HL-60/S4 treated with phorbol 12-myristate 13-acetate at 8.2 ng/mL for 4 days and 3 days (cell line): ENCODE measurements around the gene CLK2.

Experiments
- in situ Hi-C: fragments of 300-500 bp; cut with MboI; formaldehyde crosslinking; loops from 2 replicates; pipeline ENCODE4 v1.15.0; 2022; ENCODE audit warnings: low sequenced_read_pairs

CLK2 gene

DNA sequence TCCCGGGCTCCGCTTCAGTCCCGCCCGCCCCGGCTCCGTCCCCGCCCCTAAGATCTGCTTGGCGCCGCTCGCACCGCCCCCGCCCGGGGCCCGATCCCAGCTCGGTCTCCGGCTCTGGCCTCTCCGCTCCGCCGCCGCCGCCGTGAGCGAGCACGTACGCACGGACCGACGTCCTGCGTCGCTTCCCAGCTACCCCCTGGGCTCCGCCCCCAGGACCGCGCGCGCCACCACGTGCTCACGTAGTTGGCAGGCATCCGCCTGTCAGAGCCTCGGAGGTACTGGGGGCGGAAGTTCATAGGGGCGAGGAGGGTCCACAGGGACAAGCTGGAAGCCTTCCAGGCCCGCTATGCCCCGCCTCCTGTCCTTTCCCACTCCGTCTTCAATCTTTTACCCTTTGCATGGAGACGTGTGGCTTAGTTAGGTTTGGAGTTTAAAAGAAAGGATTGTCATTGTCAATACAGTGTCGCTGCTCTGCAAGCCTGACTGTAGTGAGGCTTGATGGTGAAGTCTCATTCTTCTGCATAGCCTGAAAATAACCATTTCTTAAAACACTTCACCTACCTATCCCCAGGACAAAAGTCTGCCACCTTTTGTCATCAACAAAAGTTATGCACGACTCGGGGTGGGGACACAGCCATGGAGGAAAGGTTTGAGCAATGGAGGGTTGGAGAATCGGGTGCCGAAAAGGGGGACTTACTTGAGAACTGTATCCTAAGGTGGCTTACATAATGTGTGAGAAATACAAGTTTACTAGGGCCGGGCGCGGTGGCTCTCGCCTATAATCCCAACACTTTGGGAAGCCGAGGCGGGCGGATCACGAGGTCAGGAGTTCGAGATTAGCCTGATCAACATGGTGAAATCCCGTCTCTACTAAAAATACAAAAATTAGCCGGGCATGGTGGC is at the start of gene CLK2:
CLK2 (minus strand) TSS at position 162 of the 903 bp plus-strand sequence. CDS start 2,527 bp downstream, outside the sequence.
- in situ Hi-C loops: no loop called here

- in situ Hi-C loops: no loop called here
Measured at GRCh38 chr1:155322571-155322952, 49.3 kb upstream of the CLK2 start.

GRCh38 chr1:155321639-155322503 is 48.6 kb upstream of the CLK2 start:
- in situ Hi-C loops: no loop called here

DNA sequence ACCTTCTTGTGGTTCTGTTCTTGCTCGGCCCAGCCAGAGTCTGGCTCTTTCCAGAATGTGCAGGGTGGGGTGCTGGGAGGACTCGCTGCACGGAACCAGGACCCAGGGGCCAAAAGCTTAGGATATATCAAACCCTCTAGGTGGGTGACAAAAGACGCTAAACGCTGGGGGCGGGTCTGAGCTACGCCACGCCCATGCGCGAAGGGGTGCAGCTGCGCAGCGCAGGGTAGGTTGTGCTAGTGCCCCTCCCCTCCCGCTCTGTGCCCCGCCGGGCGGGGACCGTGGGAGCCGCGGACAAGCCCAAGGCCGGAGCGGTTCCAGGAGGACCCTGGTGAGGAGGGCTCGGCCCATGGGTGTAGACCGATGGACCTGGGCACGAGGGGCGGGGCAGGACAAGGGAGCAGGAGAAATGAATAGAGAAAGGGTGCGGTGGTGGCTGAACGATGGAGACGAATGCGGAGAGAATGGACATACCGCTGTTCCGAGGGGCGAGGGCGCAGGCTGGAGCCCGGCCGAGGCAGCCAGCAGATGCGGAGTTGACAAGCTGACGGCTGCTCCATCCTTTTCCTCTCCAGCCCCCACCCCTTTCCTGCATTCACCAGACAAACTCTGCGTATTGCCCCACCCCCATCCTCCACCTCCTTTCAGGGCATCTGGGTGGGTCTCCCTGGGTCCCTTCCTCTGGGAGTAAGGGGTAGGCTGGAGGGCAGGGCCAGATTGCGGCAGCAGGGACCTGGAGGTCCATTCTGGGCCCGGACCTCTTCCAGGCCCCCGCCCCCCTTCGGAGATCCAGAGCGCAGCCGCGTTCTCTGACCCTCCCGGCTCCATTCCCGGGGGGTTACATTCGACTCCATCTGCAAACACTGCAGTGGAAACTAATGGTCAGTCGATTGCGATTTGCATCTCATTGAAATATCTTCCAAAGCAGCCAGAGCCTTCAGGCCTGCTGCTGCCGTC is 47.6 kb upstream of the CLK2 start, which contains the start of gene RUSC1:
RUSC1 (plus strand) TSS at position 234 of the 957 bp plus-strand sequence. CDS start 880 bp downstream, outside the sequence.
- in situ Hi-C loops: no loop called here

DNA sequence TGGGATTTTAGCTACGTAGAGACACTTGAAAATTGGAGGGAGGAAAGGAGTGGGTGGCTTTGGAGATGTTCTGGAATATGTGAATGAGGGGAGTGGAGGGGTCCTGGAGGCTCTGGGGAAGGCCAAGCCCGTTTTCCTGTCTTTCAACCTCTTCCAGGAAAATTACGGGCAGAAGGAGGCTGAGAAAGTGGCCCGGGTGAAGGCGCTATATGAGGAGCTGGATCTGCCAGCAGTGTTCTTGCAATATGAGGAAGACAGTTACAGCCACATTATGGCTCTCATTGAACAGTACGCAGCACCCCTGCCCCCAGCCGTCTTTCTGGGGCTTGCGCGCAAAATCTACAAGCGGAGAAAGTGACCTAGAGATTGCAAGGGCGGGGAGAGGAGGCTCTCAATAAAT is 46.9 kb upstream of the CLK2 start:
- in situ Hi-C loops: no loop called here

GRCh38 chr1:155319536-155319935 is 46.2 kb upstream of the CLK2 start:
- in situ Hi-C loops: no loop called here

DNA sequence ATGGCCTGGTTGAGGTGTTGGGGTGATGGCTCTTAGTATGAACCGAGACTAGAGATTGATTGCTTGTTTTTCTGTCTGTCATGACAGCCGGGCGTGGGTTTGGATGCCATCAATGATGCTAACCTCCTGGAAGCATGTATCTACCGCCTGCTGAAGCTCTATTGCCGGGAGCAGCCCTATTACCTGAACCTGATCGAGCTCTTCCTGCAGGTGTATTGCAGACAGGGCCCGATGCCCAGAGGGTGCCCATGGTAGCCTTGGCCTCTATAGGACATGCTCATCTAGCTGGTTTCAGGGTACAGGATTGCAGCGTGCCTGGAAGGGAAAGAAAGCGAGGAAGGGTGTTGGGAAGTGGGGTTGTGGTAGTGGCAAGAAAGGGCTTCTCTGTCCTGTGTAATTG is 44.8 kb upstream of the CLK2 start:
- in situ Hi-C loops: no loop called here

DNA sequence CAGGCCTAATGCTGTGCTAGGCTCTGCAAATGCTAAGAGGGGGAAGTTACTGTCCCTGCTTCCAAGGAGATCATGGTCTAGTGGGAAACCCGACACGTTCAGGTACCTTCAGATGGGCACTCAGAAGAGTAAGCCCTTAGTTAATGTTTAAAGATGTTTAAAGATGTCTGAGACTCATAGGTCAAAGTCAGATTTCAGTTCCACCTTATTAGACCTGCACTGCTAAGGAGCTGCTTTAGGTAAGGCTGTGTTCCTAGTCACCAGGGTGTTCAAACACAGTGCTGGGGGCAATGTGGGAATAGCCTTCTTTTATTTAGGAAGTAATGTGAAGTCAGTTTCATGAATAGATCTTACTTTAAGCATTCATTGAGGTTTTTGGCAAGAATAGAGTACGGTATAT is 43.6 kb upstream of the CLK2 start:
- in situ Hi-C loops: no loop called here

DNA sequence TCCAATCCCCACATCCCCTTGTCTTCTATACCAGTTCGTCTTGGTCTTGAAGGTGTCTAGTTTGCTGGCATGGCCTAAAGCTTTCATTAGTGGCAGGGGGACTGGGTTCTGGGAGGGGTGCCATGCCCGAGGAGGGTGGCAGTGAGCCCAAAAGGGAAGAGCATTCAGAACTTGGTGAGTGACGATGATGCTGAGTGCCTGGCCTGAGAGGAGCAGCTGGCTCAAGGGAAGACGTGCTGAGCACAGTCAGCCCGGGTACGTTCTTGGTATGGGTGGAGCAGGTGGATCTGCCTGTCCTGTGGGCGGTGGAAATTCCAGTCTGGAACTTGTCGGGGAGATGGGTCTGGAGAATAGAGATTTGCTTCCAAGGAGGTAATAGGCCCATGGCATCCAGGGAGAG is 40.0 kb upstream of the CLK2 start:
- in situ Hi-C loops: no loop called here

DNA sequence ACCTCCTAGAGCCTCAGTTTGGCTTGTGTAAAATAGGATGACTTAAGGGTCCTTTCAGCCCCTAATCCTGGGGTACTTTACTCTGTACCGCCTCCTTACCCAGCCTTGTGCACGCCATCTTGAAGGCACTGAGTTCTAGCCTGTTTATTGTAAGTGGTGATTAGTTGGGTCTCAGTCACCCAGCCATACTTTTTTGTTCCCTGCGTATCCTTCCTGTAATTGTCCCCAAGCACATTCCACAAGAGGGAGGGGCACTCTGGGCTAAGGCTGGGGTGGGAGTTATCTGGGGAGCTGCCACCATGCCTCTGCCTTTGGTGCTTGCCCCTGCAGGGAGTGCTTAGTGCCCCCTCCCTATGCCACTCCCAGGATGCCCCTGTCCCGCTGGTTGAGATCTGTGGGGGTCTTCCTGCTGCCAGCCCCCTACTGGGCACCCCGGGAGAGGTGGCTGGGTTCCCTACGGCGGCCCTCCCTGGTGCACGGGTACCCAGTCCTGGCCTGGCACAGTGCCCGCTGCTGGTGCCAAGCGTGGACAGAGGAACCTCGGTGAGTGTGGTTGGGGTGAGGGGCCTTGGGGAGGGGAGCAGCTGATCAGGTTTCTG is 36.2 kb upstream of the CLK2 start:
- in situ Hi-C loops: no loop called here

- in situ Hi-C loops: no loop called here
Measured at GRCh38 chr1:155308493-155309422, 35.5 kb upstream of the CLK2 start, which contains the start of gene FDPS. FDPS (plus strand) TSS chr1:155308866; CDS start chr1:155309790, 924 bp downstream.

DNA sequence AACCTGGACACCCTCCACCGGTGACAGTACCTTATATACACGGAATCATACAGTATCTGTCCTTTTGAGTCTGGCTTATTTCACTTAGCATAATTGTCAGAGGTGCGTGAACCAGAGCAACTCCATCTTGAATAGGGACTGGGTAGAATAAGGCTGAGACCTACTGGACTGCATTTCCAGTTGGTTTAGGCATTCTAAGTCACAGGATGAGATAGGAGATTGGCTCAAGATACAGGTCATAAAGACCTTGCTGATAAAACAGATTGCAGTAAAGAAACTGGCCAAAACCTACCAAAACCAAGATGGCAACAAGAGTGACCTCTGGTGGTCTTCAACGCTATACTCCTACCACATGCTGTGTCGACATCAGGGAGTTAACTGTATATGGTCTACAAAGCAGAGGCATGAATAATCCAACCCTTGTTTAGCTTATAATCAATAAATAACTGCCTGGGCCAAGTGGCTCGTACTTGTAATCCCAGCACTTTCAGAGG is 34.0 kb upstream of the CLK2 start:
- in situ Hi-C loops: no loop called here

DNA sequence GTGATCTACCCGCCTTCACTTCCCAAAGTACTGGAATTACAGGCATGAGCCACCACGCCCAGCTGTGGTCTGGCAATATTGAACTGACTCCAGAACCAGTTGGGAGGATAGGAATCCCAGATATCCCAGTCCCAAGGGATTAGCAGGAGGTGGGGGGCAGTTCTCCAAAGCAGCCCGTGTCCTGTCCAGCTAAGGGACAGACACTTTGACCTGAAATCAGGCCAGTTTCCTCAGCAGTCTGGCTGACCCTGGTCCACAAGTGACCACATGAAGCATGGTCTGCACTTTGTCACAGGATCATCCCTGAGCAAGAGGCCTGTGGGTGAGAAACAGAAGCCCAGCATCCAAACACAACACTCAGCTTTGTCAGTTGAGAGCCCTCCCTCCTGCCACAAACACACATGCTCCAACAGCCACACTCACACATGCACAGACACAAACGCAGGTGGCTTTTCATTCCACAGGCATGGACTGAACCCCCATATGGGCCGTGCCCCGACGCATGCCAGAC is 32.6 kb upstream of the CLK2 start:
- in situ Hi-C loops: no loop called here

DNA sequence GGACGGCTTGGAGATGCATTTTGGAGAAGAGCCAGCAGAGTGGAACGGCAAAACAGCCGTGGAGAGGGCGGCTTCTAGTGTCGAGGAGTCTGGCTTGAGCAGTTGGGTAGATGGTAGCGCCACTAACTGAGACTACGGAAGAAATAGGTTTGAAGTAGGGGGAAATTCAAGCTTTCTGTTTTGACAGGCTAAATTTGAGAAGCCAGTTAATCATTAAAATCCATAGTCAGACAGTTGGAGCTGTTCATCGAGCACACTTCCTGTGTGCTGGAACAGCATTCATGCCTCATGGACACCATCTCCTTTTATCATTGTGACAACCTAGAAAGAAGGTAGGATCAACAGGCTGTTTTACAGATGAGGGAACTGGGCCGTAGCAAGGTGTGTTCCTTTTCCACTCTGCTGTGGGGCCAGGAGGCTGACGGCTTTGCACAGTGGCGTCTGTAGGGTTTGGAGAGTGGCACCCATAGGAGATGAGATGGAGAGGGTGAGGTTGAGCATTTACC is 31.3 kb upstream of the CLK2 start:
- in situ Hi-C loops: no loop called here

GRCh38 chr1:155301342-155301841 is 28.1 kb upstream of the CLK2 start, which contains the start of gene PKLR:
PKLR (minus strand) TSS chr1:155301438; CDS start chr1:155301395, 43 bp downstream.
- in situ Hi-C loops: no loop called here

DNA sequence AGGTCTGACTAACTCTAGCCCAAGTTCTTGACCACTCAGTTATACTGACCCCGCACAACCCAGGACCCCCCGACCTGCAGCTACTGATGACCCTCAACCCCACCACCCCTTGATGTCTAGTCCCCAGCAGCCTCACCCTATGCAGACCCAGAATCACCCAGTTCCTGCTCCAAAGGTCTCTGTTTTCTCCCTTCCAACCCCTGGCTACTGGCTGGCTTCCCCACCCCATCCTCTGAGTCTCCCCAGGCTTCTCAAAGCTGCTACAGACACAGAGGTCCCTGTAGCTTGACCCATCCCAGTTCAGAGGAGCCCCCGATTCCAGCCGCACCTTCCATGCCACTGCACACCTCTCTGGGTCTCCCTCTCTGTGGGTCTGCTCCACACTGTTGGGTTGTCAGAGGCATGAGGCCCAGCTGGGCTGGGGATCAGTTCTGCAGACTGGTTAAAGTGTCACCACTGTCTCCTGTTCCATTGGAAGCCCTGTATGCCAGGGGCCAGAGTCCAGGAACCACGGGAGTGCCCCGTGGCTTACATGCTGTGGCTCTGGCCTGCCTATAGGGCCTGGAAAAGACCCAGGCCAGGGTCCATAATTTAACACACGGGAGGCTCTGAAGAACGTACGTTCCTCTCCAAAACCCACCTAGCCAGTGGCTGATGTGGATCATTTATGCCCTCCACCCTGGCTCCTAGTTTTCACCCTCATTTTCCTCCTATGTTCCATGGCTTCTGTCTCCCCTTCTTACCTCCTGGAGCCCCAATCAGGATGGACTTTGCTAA is 27.4 kb upstream of the CLK2 start:
- in situ Hi-C loops: no loop called here

- in situ Hi-C loops: no loop called here
Measured at GRCh38 chr1:155300024-155300423, 26.7 kb upstream of the CLK2 start.
